ENCODE data around the gene ST3GAL5. TPM values are rescaled to one million over a fixed set of nuclear protein-coding genes. Genes with fewer than 3 reads are reported as not detected.

The ST3GAL5 gene
- total and polyA plus RNA-seq, 2 of the 8 experiments (the other 6 are each of a cell fraction or from before 2014, with no cell fraction given) = 1.9 to 4.5 TPM

GRCh38 chr2:85920810-85921545, 32.2 kb upstream of the ST3GAL5 start:
- H3K9ac ChIP-seq (replicated peaks in 1 of 4; ENCODE audit: extremely low read depth in 1 of 4, low read depth in 3 of 4, low read length in 3 of 4) = no peak overlapping the region
- no peak overlapping the region for H3K23ac ChIP-seq (ENCODE audit: insufficient read length)
- no peak overlapping the region for H3K4ac ChIP-seq (replicated peaks; ENCODE audit: insufficient read length, low read depth, low read length)
- H4K8ac ChIP-seq (ENCODE audit: extremely low read depth, insufficient read depth, low read length) = no peak overlapping the region
- no peak overlapping the region for H2BK12ac ChIP-seq (ENCODE audit: low read depth, low read length)
- H4K5ac ChIP-seq (ENCODE audit: insufficient read length, low read depth, low read length) = no peak overlapping the region
- H3K23me2 ChIP-seq (ENCODE audit: low read depth, low read length) = 0 out of 2 replicates have a peak, but pooled peaks cover 1% of the 10 kb centered on the region
- H2AFZ ChIP-seq (ENCODE audit: low read length) = no peak overlapping the region
- no peak overlapping the region for H3K56ac ChIP-seq (replicated peaks; ENCODE audit: insufficient read length, low read depth, low read length)
- no peaks in the 10 kb centered on the region for H3K36me3 ChIP-seq (ENCODE audit: control insufficient read depth in 2 of 4, insufficient read depth in 4 of 4, low read length in 3 of 4)
- no peak overlapping the region for H4K91ac ChIP-seq (replicated peaks; ENCODE audit: insufficient read length, low read length)
- no peak overlapping the region for H2BK15ac ChIP-seq (ENCODE audit: low read length)
- no peaks in the 10 kb centered on the region for H3K79me1 ChIP-seq (ENCODE audit: low read depth, low read length)
- no peak overlapping the region for H2BK120ac ChIP-seq (replicated peaks; ENCODE audit: low read depth, low read length)
- ChIA-PET CTCF (ENCODE audit: partially characterized antibody) (interaction anchor here (0.7 to 1.7 kb wide), 4 partner anchors 10 to 76 kb away, joined by 3 to 6 read pairs (median 4); no protein-coding TSS in a partner anchor), POLR2A (ENCODE audit: partially characterized antibody) (no interaction called here)
- H2BK5ac ChIP-seq (ENCODE audit: low read depth, low read length) = no peak overlapping the region
- no peak overlapping the region for H3K4me3 ChIP-seq (ENCODE audit: extremely low read depth in 1 of 4, insufficient read depth in 2 of 4, low read depth in 3 of 4, low read length in 4 of 4)
- no peaks in the 10 kb centered on the region for H3K9me3 ChIP-seq (ENCODE audit: insufficient read depth in 2 of 2, low read depth in 1 of 2, low read length in 1 of 2)
- FAIRE-seq = no peak
- WGBS, 2 experiments (ENCODE audit: extremely low coverage in 1 of 2, insufficient coverage in 1 of 2, insufficient read length in 1 of 2, insufficient replicate concordance in 2 of 2, low coverage in 1 of 2, low lambda C conversion rate in 2 of 2, missing lambda C conversion rate in 1 of 2) = 92% methylated on average over 5 of the region's 5 CpGs; no CpG with 5 or more reads in 1 of the 2 experiments
- no peaks in the 10 kb centered on the region for H3K27me3 ChIP-seq (replicated peaks in 1 of 4; ENCODE audit: control insufficient read depth in 3 of 4, extremely low read depth in 1 of 4, insufficient read depth in 3 of 4, low read length in 3 of 4)
- H3K4me1 ChIP-seq (replicated peaks in 1 of 4; ENCODE audit: control insufficient read depth in 3 of 4, insufficient read depth in 4 of 4, low read length in 3 of 4) = no peaks in the 10 kb centered on the region
- H3K79me2 ChIP-seq (ENCODE audit: control insufficient read depth in 1 of 2, insufficient read depth in 2 of 2, low read length in 2 of 2) = no peaks in the 10 kb centered on the region
- no peaks in the 10 kb centered on the region for H4K20me1 ChIP-seq (replicated peaks in 1 of 2; ENCODE audit: control insufficient read depth in 1 of 2, insufficient read depth in 2 of 2, low read length in 2 of 2)
- H3K14ac ChIP-seq (ENCODE audit: insufficient read length) = no peak overlapping the region
- H3K4me2 ChIP-seq (ENCODE audit: insufficient read depth in 1 of 2, low read depth in 2 of 2, low read length in 2 of 2) = no peak overlapping the region
- no peak for DNase-seq (ENCODE audit: low read depth in 1 of 2, low spot score in 2 of 2)
- no peak overlapping the region for H2BK20ac ChIP-seq (ENCODE audit: low read length)
- no peak overlapping the region for H3K27ac ChIP-seq (ENCODE audit: low read depth, low read length)
- no peak overlapping the region for H3K18ac ChIP-seq (ENCODE audit: extremely low read depth, low read length)
- H2AK5ac ChIP-seq (ENCODE audit: low read depth, low read length) = no peak overlapping the region
- no peak for TF ChIP-seq POU5F1 (IDR thresholded peaks at IDR 0.05; ENCODE audit: low read depth, low read length)
- TF ChIP-seq MAFK (IDR thresholded peaks at IDR 0.05; ENCODE audit: low read depth, low read length) = no peak
- TF ChIP-seq CHD1 (IDR thresholded peaks at IDR 0.05; ENCODE audit: low read depth, low read length) = no peak
- no peak for TF ChIP-seq HDAC2 (IDR thresholded peaks at IDR 0.05; ENCODE audit: borderline replicate concordance in 1 of 2, low read depth in 2 of 2, low read length in 2 of 2)
- TF ChIP-seq, protein P1, sequence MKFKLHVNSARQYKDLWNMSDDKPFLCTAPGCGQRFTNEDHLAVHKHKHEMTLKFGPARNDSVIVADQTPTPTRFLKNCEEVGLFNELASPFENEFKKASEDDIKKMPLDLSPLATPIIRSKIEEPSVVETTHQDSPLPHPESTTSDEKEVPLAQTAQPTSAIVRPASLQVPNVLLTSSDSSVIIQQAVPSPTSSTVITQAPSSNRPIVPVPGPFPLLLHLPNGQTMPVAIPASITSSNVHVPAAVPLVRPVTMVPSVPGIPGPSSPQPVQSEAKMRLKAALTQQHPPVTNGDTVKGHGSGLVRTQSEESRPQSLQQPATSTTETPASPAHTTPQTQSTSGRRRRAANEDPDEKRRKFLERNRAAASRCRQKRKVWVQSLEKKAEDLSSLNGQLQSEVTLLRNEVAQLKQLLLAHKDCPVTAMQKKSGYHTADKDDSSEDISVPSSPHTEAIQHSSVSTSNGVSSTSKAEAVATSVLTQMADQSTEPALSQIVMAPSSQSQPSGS (IDR thresholded peaks at IDR 0.05; ENCODE audit: low read length) = no peak
- TF ChIP-seq EZH2 (IDR thresholded peaks at IDR 0.05; ENCODE audit: low read depth, low read length, severe bottlenecking) = no peak
- TF ChIP-seq PHF8 (conservative IDR thresholded peaks at IDR 0.05; ENCODE audit: low read depth, low read length) = no peak
- no peak for TF ChIP-seq CHD2 (IDR thresholded peaks at IDR 0.05; ENCODE audit: low read length)
- TF ChIP-seq CBX8 (IDR thresholded peaks at IDR 0.05; ENCODE audit: borderline replicate concordance, low read depth, low read length) = no peak
- no peak for TF ChIP-seq NANOG (IDR thresholded peaks at IDR 0.05; ENCODE audit: insufficient read depth, low read depth, low read length, poor library complexity, severe bottlenecking)
- no peak for TF ChIP-seq BRCA1 (IDR thresholded peaks at IDR 0.05; ENCODE audit: low read depth, low read length)

Data from H1 (cell line).